Measurements from ENCODE around the gene MED27. TPM values are rescaled to one million over a fixed set of nuclear protein-coding genes. Genes with fewer than 3 reads are reported as not detected.

The MED27 gene
- total and polyA plus RNA-seq, 2 of the 13 experiments (the other 11 are each of a cell fraction or from before 2014, with no cell fraction given), result 16.9 to 19.0 TPM

DNA sequence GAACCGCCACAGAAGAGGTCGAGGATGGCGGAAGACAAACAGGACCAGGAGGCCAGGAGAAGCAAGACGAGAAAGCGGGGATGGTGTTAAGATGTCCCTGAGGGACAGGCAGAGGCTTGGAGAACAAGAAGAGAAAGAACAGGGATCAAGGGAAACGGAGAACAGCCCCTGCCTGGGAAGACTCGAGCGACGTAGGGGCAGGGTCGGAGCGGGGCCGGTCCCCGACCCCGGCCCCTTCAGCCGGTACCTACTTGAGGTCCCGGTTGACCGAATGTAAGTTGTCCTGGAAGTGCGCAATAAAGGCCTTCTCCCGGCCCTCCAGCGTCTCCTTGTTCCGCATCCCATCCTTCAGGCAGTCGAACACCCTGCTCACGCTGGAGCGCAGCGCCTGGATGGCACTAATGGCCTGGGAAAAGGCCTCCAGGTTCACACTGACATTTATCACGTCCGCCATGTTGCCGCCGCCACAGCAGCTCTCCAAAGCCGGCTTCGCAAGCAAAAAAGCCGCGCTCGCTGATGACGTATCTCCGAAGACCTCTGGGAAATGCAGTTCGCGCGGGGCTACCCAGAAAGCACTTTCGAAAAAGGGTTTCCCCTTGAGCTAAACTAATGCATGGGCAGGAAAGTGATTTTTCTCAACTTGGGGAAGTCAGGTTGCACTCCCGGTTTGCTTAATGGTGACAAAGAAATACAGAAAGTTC is at the start of gene MED27 (continued):
- TF ChIP-seq CREB1 (IDR thresholded peaks at IDR 0.05) (peak; percentile 96), CREB1 (CRISPR knock-in tag; IDR thresholded peaks at IDR 0.05) (peak; percentile 99), SNAPC4 (CRISPR knock-in tag; IDR thresholded peaks at IDR 0.05) (no peak), ZNF740 (CRISPR knock-in tag; IDR thresholded peaks at IDR 0.05) (no peak), ZNF160 (CRISPR knock-in tag; IDR thresholded peaks at IDR 0.05) (no peak), SUZ12 (IDR thresholded peaks at IDR 0.05; ENCODE audit: low read depth, low read length) (peak; percentile 69), SIN3A (IDR thresholded peaks at IDR 0.05; ENCODE audit: borderline replicate concordance, low read depth, low read length) (peak; percentile 89), NR2C2 (CRISPR knock-in tag; IDR thresholded peaks at IDR 0.05; ENCODE audit: borderline replicate concordance) (peak; percentile 24; the same call in 1 of the 2 replicates), UBTF (CRISPR knock-in tag; IDR thresholded peaks at IDR 0.05) (peak; percentile 58; the same call in 1 of the 2 replicates), NFYC (CRISPR knock-in tag; IDR thresholded peaks at IDR 0.05) (peak; percentile 39; the same call in 1 of the 2 replicates), ZNF703 (CRISPR knock-in tag; IDR thresholded peaks at IDR 0.05; ENCODE audit: borderline replicate concordance) (no peak), ZNF616 (CRISPR knock-in tag; IDR thresholded peaks at IDR 0.05; ENCODE audit: low read depth) (no peak), ZFP91 (CRISPR knock-in tag; IDR thresholded peaks at IDR 0.05; ENCODE audit: borderline replicate concordance) (peak; percentile 45; the same call in 1 of the 2 replicates)
- TF ChIP-seq, protein P1, sequence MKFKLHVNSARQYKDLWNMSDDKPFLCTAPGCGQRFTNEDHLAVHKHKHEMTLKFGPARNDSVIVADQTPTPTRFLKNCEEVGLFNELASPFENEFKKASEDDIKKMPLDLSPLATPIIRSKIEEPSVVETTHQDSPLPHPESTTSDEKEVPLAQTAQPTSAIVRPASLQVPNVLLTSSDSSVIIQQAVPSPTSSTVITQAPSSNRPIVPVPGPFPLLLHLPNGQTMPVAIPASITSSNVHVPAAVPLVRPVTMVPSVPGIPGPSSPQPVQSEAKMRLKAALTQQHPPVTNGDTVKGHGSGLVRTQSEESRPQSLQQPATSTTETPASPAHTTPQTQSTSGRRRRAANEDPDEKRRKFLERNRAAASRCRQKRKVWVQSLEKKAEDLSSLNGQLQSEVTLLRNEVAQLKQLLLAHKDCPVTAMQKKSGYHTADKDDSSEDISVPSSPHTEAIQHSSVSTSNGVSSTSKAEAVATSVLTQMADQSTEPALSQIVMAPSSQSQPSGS (CRISPR knock-in tag; IDR thresholded peaks at IDR 0.05), result peak; percentile 36; the same call in 1 of the 2 replicates
